ENCODE data around the gene PIEZO2.

DNA sequence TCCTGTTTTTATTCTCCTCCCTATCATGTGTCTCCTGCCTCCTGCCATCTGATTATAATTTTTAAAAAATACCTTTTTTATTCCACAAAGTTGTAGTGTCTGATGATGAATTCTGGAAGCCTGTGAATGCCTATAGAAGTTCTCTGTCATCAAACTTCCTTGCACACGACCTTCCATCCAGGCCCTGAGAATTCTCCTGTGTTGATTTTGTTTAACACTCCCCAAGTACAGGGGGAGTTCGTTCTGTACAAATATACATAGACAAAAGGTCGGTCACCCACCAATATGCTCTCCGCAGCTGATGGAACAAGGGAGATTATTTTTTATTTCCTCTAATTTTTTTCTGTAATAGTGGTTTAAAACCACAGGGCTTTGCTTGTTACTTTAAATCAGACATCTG, 232.5 kb downstream of the PIEZO2 start:
- TF ChIP-seq, protein P1, sequence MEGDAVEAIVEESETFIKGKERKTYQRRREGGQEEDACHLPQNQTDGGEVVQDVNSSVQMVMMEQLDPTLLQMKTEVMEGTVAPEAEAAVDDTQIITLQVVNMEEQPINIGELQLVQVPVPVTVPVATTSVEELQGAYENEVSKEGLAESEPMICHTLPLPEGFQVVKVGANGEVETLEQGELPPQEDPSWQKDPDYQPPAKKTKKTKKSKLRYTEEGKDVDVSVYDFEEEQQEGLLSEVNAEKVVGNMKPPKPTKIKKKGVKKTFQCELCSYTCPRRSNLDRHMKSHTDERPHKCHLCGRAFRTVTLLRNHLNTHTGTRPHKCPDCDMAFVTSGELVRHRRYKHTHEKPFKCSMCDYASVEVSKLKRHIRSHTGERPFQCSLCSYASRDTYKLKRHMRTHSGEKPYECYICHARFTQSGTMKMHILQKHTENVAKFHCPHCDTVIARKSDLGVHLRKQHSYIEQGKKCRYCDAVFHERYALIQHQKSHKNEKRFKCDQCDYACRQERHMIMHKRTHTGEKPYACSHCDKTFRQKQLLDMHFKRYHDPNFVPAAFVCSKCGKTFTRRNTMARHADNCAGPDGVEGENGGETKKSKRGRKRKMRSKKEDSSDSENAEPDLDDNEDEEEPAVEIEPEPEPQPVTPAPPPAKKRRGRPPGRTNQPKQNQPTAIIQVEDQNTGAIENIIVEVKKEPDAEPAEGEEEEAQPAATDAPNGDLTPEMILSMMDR (IDR thresholded peaks at IDR 0.05), result no peak
- TF ChIP-seq POLR2A (IDR thresholded peaks at IDR 0.05), result no peak
